ENCODE results near the gene PPFIA1.

GRCh38 chr11:70226967-70227366 is 43.5 kb upstream of the PPFIA1 start:
- TF ChIP-seq CTCF (IDR thresholded peaks at IDR 0.05) (no peak), POLR2A (IDR thresholded peaks at IDR 0.05) (no peak)
